Measurements from ENCODE around the gene OST4.
A peak's percentile ranks its signal among the peaks of the same experiment; 100 is the strongest.

The OST4 gene

GRCh38 chr2:27038631-27039339 lies 32.7 kb downstream of the OST4 start:
- intact Hi-C loops (cut with DNase I), result no loop called here
- DNase-seq, result peak in 1 of 10 donors; percentile 58

- intact Hi-C loops (cut with DNase I), result no loop called here
- peak in 1 of 10 donors; percentile 49 for DNase-seq
Measured at GRCh38 chr2:27038012-27038411, 33.4 kb downstream of the OST4 start.

- intact Hi-C loops (cut with DNase I), result loop anchor here (2.0 kb wide), 1 partner anchor 17 kb away; the partner anchor contains the start of gene AGBL5
Measured at GRCh38 chr2:27033253-27033852, 38.1 kb downstream of the OST4 start.

GRCh38 chr2:27032495-27033252 lies 38.8 kb downstream of the OST4 start, which contains the start of gene TMEM214:
Gene TMEM214 (plus strand): TSS chr2:27032965. CDS start chr2:27033016, 51 bp downstream.
- DNase-seq, result peak; percentile 79 to 99 (median 90)
- intact Hi-C loops (cut with DNase I), result loop anchor here (2.0 kb wide), 1 partner anchor 18 kb away; the partner anchor contains the start of gene AGBL5

More at GRCh38 chr2:27033253-27033852, 38.1 kb downstream of the OST4 start:
- no peak for DNase-seq

GRCh38 chr2:27029051-27029450 lies 42.4 kb downstream of the OST4 start:
- DNase-seq, result no peak
- intact Hi-C loops (cut with DNase I), result no loop called here

GRCh38 chr2:27027211-27027651 lies 44.2 kb downstream of the OST4 start:
- DNase-seq, result no peak

GRCh38 chr2:27025861-27026851 lies 45.3 kb downstream of the OST4 start:
- intact Hi-C loops (cut with DNase I), result no loop called here
- DNase-seq, result peak in 4 of 10 donors; percentile 32 to 90 (median 86)

More at GRCh38 chr2:27027211-27027651, 44.2 kb downstream of the OST4 start:
- intact Hi-C loops (cut with DNase I), result no loop called here

GRCh38 chr2:27025281-27025800 lies 46.1 kb downstream of the OST4 start:
- DNase-seq, result peak in 1 of 10 donors; percentile 82
- intact Hi-C loops (cut with DNase I), result no loop called here

- peak in 1 of 10 donors; percentile 78 for DNase-seq
- intact Hi-C loops (cut with DNase I), result no loop called here
Measured at GRCh38 chr2:27024812-27025211, 46.6 kb downstream of the OST4 start.

GRCh38 chr2:27024188-27024587 lies 47.3 kb downstream of the OST4 start:
- no peak for DNase-seq
- intact Hi-C loops (cut with DNase I), result no loop called here

GRCh38 chr2:27023740-27024139 lies 47.7 kb downstream of the OST4 start:
- no peak for DNase-seq
- intact Hi-C loops (cut with DNase I), result no loop called here

GRCh38 chr2:27021253-27022049 lies 50.0 kb downstream of the OST4 start:
- DNase-seq, result no peak
- intact Hi-C loops (cut with DNase I), result no loop called here

Data from posterior cingulate gyrus (tissue), 11 donors.